ENCODE results near the gene EEF1G.
"Not testable (repeated sequence)": the region's sequence is repeated elsewhere in the genome, so short reads cannot be mapped to it uniquely, and the experiment has no call there.

EEF1G gene

GRCh38 chr11:62575156-62575555 lies 1.5 kb upstream of the EEF1G start:
- DNase-seq: no peak

- DNase-seq: peak in 1 of 2 donors; percentile 16
Observed at GRCh38 chr11:62574363-62575071, 826 bp upstream of the EEF1G start.

DNA sequence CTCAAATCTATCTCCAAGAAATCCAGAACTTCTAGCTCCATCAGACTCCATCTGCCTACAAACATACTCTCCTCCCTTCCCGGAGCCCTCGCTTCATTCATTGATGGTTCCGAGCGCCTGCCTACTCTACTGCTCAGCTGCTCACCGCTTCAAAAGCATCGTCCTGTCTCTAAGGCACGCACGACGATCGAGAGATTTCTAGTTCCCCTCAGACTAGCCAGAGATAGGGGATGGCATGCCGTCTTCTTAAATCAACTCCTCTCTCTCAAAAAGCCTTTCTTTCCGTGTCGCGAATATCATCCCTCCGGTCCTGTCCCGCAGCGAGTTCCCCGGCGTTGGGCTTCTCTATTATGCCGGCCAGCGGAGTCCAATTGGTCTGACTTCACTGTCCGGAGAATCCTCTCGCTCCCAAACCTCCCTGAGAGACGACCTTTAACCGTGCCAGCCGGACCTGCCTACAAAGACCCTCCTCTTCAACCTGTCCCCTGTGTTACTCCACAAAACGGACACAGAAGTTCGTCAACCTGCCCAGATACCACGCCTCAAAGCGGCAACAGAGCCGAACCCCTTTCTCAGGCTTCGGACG lies 592 bp downstream of the EEF1G start:
- DNase-seq: no peak

GRCh38 chr11:62572431-62572830 lies 1.3 kb downstream of the EEF1G start:
- DNase-seq: no peak

DNA sequence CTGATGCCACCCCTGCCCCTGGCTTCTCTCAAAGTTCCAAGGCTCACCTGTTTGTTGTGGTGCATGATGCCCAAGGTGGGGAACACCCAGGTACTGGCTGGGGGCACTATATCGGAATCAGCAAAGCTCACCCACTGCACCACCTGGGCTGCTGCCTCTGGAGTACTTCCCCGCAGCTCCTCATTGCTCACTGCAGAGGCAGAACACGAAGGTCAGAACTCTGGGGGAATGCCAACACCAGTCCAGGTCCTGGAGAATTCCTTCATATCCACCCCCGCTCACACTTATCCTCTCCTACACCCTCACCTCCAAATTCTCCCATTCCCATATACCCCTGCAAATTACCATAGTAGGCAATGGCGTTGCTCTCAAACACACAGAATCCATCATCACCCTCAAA lies 2.2 kb downstream of the EEF1G start:
- not testable (repeated sequence) for DNase-seq

GRCh38 chr11:62570903-62571302 lies 2.8 kb downstream of the EEF1G start:
- DNase-seq: not testable (repeated sequence)

- no peak for DNase-seq
Observed at GRCh38 chr11:62569611-62570010, 4.1 kb downstream of the EEF1G start.

GRCh38 chr11:62567018-62567633 lies 6.6 kb downstream of the EEF1G start:
- DNase-seq: no peak

DNA sequence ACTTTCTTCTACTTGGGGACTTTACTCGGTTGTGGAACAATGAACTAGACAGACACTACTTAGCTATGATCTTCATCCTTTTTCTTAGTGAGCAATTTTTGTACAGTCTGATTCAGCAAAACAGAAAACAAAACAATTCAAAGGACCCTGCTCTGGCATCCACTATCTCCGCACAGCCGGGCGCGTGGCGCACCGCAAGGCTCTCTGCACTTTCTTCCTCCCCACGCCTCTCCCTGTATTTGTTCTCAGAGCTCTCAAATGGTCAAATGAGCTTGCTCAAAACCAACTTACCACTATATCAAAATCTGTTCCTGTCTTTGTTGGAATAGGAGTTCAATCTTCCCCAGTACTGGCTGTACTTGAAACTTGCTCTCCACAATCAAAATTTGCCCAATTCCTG lies 7.4 kb downstream of the EEF1G start:
- DNase-seq: no peak

GRCh38 chr11:62565100-62565802 lies 8.4 kb downstream of the EEF1G start:
- DNase-seq: no peak

DNA sequence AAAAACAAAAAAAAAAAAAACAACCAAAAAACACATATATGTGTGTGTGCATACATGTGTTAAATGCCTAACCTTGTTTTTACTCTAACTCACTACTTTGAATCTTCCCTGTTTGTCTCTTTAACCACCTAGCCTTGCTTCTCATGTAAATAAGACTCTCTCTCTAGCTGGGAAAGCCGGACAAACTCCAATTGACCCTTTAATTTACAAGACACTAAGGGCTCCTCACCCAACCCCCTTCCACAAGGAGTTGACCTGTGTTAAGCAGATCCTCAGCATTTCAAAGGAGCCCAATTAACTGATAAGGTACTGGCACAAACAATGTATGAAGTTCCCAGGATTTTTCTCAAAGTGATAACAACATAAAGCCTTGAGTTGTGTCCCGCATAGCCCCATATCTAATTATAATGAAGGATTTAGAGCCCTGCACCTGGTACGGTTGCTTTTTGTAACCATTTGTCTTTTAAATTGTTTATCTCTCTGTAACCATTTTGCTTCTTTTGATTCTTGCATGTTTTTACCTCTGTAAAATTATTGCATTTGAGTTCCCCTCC lies 11.9 kb downstream of the EEF1G start:
- not testable (repeated sequence) for DNase-seq

DNA sequence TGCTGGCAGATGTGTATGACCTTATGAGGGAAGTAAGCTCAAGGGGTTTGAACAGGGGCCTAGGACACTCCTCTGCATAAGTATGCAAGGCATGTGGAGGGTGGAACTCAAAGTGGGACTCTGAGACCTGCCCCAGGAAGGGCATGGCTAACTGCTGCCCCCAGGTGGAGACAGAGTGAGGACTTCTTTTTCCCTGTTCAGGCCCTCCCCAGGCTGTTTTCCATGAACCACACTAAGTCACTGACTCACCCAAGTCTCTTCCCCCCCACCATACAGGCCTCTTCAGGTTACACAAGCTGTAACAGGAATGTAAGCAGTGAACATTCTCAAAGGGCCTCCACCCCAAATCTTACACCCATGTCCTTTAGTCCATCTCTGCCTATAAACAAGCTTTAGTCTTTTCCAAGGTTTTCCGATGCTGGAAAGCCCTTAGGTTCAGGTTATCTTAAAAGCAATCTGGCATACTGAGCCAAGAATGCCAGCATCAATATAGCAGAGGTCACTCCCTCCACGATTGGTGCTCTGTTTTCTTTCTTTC lies 13.1 kb downstream of the EEF1G start:
- DNase-seq: peak in 1 of 2 donors; percentile 35

GRCh38 chr11:62559626-62560025 lies 14.1 kb downstream of the EEF1G start:
- DNase-seq: not testable (repeated sequence)

DNA sequence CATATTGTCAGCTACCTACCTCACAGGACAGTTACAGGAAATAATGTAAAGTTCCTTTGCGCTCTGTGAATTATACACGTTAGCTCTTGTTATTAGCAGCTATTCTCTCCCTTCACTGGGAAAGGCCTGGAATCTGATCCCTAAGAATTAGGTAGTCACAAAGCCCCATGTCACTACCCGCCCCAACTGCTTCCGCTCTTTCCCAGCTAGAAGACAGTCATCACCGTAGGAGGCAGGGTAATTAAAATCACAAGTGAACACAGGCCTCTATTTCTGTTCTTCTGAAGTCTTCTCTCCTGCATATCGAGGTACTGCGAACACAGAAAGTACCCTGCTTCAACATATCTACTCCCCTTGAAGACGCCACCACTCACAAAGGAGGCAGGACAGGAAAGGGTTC lies 14.5 kb downstream of the EEF1G start:
- no peak for DNase-seq

DNA sequence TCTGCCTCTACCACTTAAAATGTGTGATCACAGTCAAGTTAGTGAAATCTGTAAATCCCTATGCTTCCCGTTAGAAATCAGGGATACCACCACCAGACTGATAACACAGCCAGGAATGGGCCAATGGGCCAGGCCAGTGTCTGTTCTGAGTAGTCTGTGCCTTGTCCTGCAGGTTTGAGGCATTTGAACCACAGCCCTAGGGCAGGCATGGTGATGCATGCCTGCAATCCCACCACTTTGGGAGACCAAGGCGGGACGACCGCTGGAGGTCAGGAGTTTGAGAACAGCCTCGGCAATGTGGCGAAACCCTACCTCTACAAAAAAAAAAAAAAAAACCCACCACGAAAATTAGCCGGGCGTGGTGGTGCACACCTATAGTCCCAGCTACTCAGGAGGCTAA lies 15.0 kb downstream of the EEF1G start:
- DNase-seq: no peak

- no peak for DNase-seq
Observed at GRCh38 chr11:62556875-62557631, 16.6 kb downstream of the EEF1G start.

DNA sequence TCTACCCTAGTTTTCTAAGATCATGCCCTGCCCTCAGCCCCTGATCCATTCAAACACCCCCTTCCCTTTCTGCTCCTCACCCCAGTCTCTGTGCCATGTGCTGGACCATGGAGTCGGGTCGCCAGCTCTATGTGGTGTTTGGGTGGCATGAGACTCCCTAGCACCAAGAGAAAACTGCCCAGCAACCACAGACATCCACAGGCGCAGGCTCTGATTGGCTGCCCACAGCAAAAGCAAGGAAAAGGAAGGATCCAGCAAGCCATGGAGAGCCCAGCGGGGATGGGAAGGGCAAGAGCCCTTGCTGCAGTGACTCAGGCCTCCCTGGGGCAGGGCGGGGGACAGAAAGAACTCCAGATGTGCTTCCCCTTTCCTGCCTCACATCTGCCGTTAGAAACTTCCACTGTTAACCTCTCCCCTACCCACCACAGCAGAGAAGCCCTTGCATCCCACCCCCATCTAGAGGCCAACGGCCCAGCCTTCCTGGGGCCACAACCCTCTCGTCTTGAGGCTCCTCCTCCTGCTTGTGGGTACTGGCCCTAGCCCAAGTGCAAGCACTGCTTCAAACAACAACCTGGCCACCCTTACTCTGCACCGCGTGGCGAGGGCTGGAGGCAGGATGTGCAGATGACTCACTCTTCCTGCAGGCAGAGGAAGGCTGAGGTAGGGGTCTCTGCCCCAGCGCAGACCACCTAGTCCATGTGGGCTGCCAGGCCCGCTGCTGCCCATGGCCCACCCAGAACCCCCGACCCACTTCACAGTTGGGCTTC lies 17.4 kb downstream of the EEF1G start:
- DNase-seq: peak; percentile 45 to 54

GRCh38 chr11:62555464-62556107 lies 18.1 kb downstream of the EEF1G start:
- DNase-seq: no peak

- no peak for DNase-seq
Observed at GRCh38 chr11:62554387-62555167, 19.1 kb downstream of the EEF1G start.

DNA sequence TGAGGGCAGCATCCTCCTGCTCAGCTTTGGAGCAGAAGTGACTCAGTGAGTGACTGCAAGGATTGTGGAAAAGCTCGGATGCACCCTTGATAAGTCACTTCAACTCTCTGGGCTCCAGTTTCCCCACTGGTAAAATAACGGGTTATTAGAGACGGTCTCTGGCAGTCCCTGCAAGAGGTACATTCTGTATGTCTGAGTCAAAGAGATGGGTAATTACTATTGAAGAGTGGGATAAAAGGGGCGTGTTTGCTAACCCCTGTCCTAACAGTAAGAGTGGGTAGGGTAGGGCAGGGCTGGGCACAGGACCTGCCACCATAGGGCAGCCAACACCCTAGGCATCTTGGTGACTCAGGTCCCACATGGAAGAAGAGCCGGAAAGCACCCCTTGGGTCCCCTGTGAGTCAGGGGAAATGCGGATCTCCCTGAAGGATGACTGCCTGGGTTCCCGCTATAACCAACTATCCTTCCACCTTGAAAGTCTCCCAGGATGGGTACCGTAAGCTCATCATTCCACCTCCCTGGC lies 19.8 kb downstream of the EEF1G start:
- DNase-seq: no peak
